NCI-H2171 (cell line): ENCODE results near the gene ZRANB2.

Experiments used
- DNase-seq: peaks from one replicate; lab custom pipeline; 2025; lab: John Stamatoyannopoulos, UW

The ZRANB2 gene

GRCh38 chr1:71027991-71028390, 52.8 kb downstream of the ZRANB2 start:
- no peak for DNase-seq

GRCh38 chr1:71026093-71026492, 54.7 kb downstream of the ZRANB2 start:
- DNase-seq, result no peak

- no peak for DNase-seq
Measured at GRCh38 chr1:71023515-71023914, 57.3 kb downstream of the ZRANB2 start.

- DNase-seq, result no peak
Measured at GRCh38 chr1:71019233-71019969, 61.4 kb downstream of the ZRANB2 start.

- no peak for DNase-seq
Measured at GRCh38 chr1:71018791-71019190, 62.0 kb downstream of the ZRANB2 start.

- DNase-seq, result no peak
Measured at GRCh38 chr1:71015745-71016144, 65.1 kb downstream of the ZRANB2 start.

GRCh38 chr1:71014178-71014579, 66.7 kb downstream of the ZRANB2 start:
- no peak for DNase-seq
